Endothelial cell of umbilical vein (primary cell): ENCODE data around the gene CMSS1. TPM values are rescaled to one million over a fixed set of nuclear protein-coding genes. Genes with fewer than 3 reads are reported as not detected.

ENCODE experiments used
- BruUV-seq: library from RNA; stranded (reverse); fragments of 400-500 nt; replicated peaks from 2 replicates; lab custom pipeline; 2021; lab: Mats Ljungman, UMichigan
- CTCF ChIA-PET: fragments of 300-600, 350-600 bp; sonication (Branson Sonifier 250); formaldehyde crosslinking; loops from one replicate; lab custom pipeline; 2021; ENCODE audit warnings: antibody characterized with exemption, inconsistent platforms; lab: Charles Lee
- POLR2A ChIA-PET: fragments of 300-600, 350-600 bp; sonication (Branson Sonifier 250); formaldehyde crosslinking; loops from one replicate; lab custom pipeline; 2021; ENCODE audit warnings: antibody characterized with exemption, inconsistent platforms; lab: Charles Lee
- DNase-seq: peaks from one replicate; pipeline ENCODE4 v3.0.0-alpha.2; 2011; ENCODE audit warnings: low read depth, low spot score
- FAIRE-seq: peaks from 2 replicates; lab custom pipeline; 2011; peaks lifted over from hg19 to GRCh38; lab: Jason Lieb, UNC
- H2AFZ ChIP-seq: 2 replicates; pipeline ENCODE4 v1.6.0; 2012; ENCODE audit warnings: low read depth, low read length, control low read depth, inconsistent platforms
- H3K27ac ChIP-seq: 2 replicates; pipeline ENCODE4 v1.5.1; 2011; ENCODE audit warnings: low read depth, mild to moderate bottlenecking, control low read depth, low read length, moderate library complexity; ENCODE audit not compliant: insufficient read depth
- H3K27me3 ChIP-seq, 2 experiments: 2 replicates each; pipeline versions ENCODE4 v1.6.0 to v1.6.1; 2011; ENCODE audit warnings: low read length in 2 of 2, mixed read lengths in 1 of 2; ENCODE audit not compliant: control insufficient read depth in 2 of 2, insufficient read depth in 2 of 2
- H3K36me3 ChIP-seq, 2 experiments: 2 replicates in 1 of 2; 3 replicates in 1 of 2; pipeline ENCODE4 v1.5.1; 2011; ENCODE audit warnings: low read length in 2 of 2, mild to moderate bottlenecking in 1 of 2, moderate library complexity in 1 of 2; ENCODE audit not compliant: control insufficient read depth in 2 of 2, insufficient read depth in 2 of 2; ENCODE audit errors: extremely low read depth in 1 of 2
- H3K4me1 ChIP-seq: 3 replicates; pipeline ENCODE4 v1.5.1; 2011; ENCODE audit warnings: mild to moderate bottlenecking, low read length; ENCODE audit not compliant: control insufficient read depth, insufficient read depth; ENCODE audit errors: extremely low read depth
- H3K4me2 ChIP-seq: 2 replicates; pipeline ENCODE4 v1.6.1; 2011; ENCODE audit warnings: low read length, control low read depth, mixed read lengths; ENCODE audit not compliant: insufficient read depth
- H3K4me3 ChIP-seq, 3 experiments: fragments of 200-600 bp in 1 of 3; sonication (generic), shearing (Covaris generic) in 1 of 3; replicated peaks in 1 of 3; 2 replicates each; pipeline ENCODE4 v1.5.1; 2011 to 2016; ENCODE audit warnings: control low read depth in 3 of 3, low read length in 3 of 3, mild to moderate bottlenecking in 2 of 3, inconsistent platforms in 1 of 3, low read depth in 1 of 3, moderate library complexity in 1 of 3; ENCODE audit not compliant: insufficient read depth in 1 of 3
- H3K79me2 ChIP-seq: 2 replicates; pipeline ENCODE4 v1.6.0; 2012; ENCODE audit warnings: low read length, inconsistent platforms; ENCODE audit not compliant: control insufficient read depth, insufficient read depth
- H3K9ac ChIP-seq: replicated peaks from 2 replicates; pipeline ENCODE3; 2011; ENCODE audit warnings: low read length, control low read depth; ENCODE audit not compliant: insufficient read depth; ENCODE audit errors: extremely low read depth
- H3K9me1 ChIP-seq: replicated peaks from 3 replicates; pipeline ENCODE4 v1.6.0; 2011; ENCODE audit warnings: mild to moderate bottlenecking, low read length; ENCODE audit not compliant: control insufficient read depth, insufficient read depth; ENCODE audit errors: extremely low read depth
- H3K9me3 ChIP-seq: replicated peaks from 2 replicates; pipeline ENCODE4 v1.5.1; 2012; ENCODE audit warnings: low read length, inconsistent platforms; ENCODE audit not compliant: control insufficient read depth, insufficient read depth
- H4K20me1 ChIP-seq: replicated peaks from 2 replicates; pipeline ENCODE3; 2011; ENCODE audit warnings: mild to moderate bottlenecking, low read length; ENCODE audit not compliant: control insufficient read depth, insufficient read depth; ENCODE audit errors: extremely low read depth
- CTCF ChIP-seq, 2 donors: IDR thresholded peaks; 1 replicate in 1 of 2; 2 replicates in 1 of 2; pipeline ENCODE4 v1.5.1; 2011; ENCODE audit warnings: low read length in 2 of 2, mild to moderate bottlenecking in 2 of 2, moderate library complexity in 2 of 2, control low read depth in 1 of 2, inconsistent platforms in 1 of 2, low read depth in 1 of 2; ENCODE audit not compliant: insufficient read depth in 1 of 2; ENCODE audit errors: extremely low read depth in 1 of 2
- EZH2 ChIP-seq: IDR thresholded peaks from 2 replicates; pipeline ENCODE4 v1.6.1; 2012; ENCODE audit warnings: borderline replicate concordance, low read depth, mild to moderate bottlenecking, moderate library complexity, low read length, inconsistent platforms; ENCODE audit not compliant: severe bottlenecking
- FOS ChIP-seq: IDR thresholded peaks from 2 replicates; pipeline ENCODE4 v1.6.1; 2011; ENCODE audit warnings: mild to moderate bottlenecking, low read length, moderate library complexity, borderline replicate concordance; ENCODE audit not compliant: insufficient read depth
- GATA2 ChIP-seq: IDR thresholded peaks from 2 replicates; pipeline ENCODE4 v1.7.0; 2011; ENCODE audit warnings: low read depth, mild to moderate bottlenecking, moderate library complexity, mixed read lengths, low read length; ENCODE audit not compliant: insufficient read length, insufficient read depth
- JUN ChIP-seq: IDR thresholded peaks from 2 replicates; pipeline ENCODE4 v1.6.1; 2011; ENCODE audit warnings: borderline replicate concordance, low read depth; ENCODE audit not compliant: insufficient read length, insufficient read depth
- MAX ChIP-seq: IDR thresholded peaks from 2 replicates; pipeline ENCODE4 v1.6.1; 2011; ENCODE audit not compliant: insufficient read depth, insufficient read length
- MYC ChIP-seq: IDR thresholded peaks from one replicate; pipeline ENCODE4 v1.6.1; 2011; ENCODE audit warnings: mild to moderate bottlenecking, low read depth, low read length
- POLR2A ChIP-seq: IDR thresholded peaks from 2 replicates; pipeline ENCODE4 v1.6.1; 2012; ENCODE audit warnings: low read depth, mild to moderate bottlenecking, control low read depth, low read length
- POLR2AphosphoS5 ChIP-seq: IDR thresholded peaks from 2 replicates; pipeline ENCODE4 v1.6.1; 2012; ENCODE audit warnings: low read depth, mild to moderate bottlenecking, control low read depth, low read length, moderate library complexity; ENCODE audit not compliant: insufficient read depth
- dilution Hi-C: fragments of 300-500 bp; cut with MboI; formaldehyde crosslinking; loops from one replicate; pipeline ENCODE4 v1.15.0; 2019; ENCODE audit warnings: low sequenced_read_pairs; ENCODE audit not compliant: extremely low pct_ligation_motif_present
- intact Hi-C: fragments of 100-400 bp; cut with micrococcal nuclease; formaldehyde crosslinking; loops from one replicate; pipeline ENCODE4 v1.10.0; 2022
- polyA plus RNA-seq, 4 experiments: library from polyadenylated mRNA; depleted of rRNA in 3 of 4; stranded (reverse) in 3 of 4; unstranded in 1 of 4; fragments of >200 nt; gene quantifications; 2 replicates each; pipeline versions ENCODE4 v1.2.1 to v1.2.3, GENCODE V29; 2011 to 2012; ENCODE audit warnings: missing spikeins in 1 of 4
- total RNA-seq: library from RNA; stranded (reverse); gene quantifications from 2 replicates; pipeline ENCODE4 v1.2.3, GENCODE V29; 2021

The CMSS1 gene
- total and polyA plus RNA-seq, 2 donors (not counting 3 experiments of a cell fraction or from before 2014, with no cell fraction given) = 9.7 to 60.6 TPM

- Histone ChIP-seq H3K9me1 (no peaks in the 10 kb centered on the region), H3K9me3 (no peaks in the 10 kb centered on the region), H3K4me3 (no peak overlapping the region), H3K79me2 (no peaks in the 10 kb centered on the region), H3K9ac (no peak overlapping the region), H4K20me1 (no peaks in the 10 kb centered on the region), H2AFZ (no peak overlapping the region), H3K4me1 (no peaks in the 10 kb centered on the region), H3K27ac (no peak overlapping the region), H3K27me3 (no peaks in the 10 kb centered on the region), H3K36me3 (no peaks in the 10 kb centered on the region), H3K4me2 (no peak overlapping the region)
- FAIRE-seq (no peak), DNase-seq (no peak)
- dilution Hi-C loops (no loop called here), intact Hi-C loops (no loop called here)
- no TSS peak for BruUV-seq
- CTCF ChIA-PET = interaction anchor here (1.1 to 1.3 kb wide), 2 partner anchors 35 to 251 kb away, joined by 3 read pairs; no protein-coding TSS in a partner anchor
- no peak for TF ChIP-seq MAX
- POLR2A ChIA-PET = no interaction called here
Observed at GRCh38 chr3:100083209-100083608, 265.5 kb downstream of the CMSS1 start.

- ChIA-PET POLR2A (no interaction called here), CTCF (interaction anchor here (0.8 to 1.6 kb wide), 5 partner anchors 10 to 252 kb away, joined by 3 to 6 read pairs (median 4); no protein-coding TSS in a partner anchor)
- Histone ChIP-seq H3K27me3 (no peaks in the 10 kb centered on the region), H3K36me3 (no peaks in the 10 kb centered on the region), H3K9me3 (no peaks in the 10 kb centered on the region), H3K79me2 (no peaks in the 10 kb centered on the region), H4K20me1 (no peaks in the 10 kb centered on the region), H2AFZ (no peak overlapping the region), H3K27ac (no peak overlapping the region), H3K4me3 (no peak overlapping the region), H3K4me1 (no peaks in the 10 kb centered on the region), H3K4me2 (no peak overlapping the region), H3K9ac (no peak overlapping the region), H3K9me1 (no peaks in the 10 kb centered on the region)
- dilution Hi-C loops = no loop called here
- no peak for FAIRE-seq
- BruUV-seq = no TSS peak
- DNase-seq = no peak
- intact Hi-C loops = no loop called here
- TF ChIP-seq MYC (no peak), MAX (no peak), POLR2A (no peak), FOS (no peak), JUN (no peak), CTCF (IDR thresholded peaks at IDR 0.05; ENCODE audit: extremely low read depth in 1 of 2, insufficient read depth in 1 of 2, low read depth in 1 of 2, low read length in 2 of 2) (no peak), POLR2AphosphoS5 (no peak), EZH2 (no peak), GATA2 (no peak)
Observed at GRCh38 chr3:100084100-100084806, 266.6 kb downstream of the CMSS1 start.
